Skeletal muscle satellite cell (primary cell): ENCODE results near the gene OLFML2A.
A peak's percentile ranks its signal among the peaks of the same experiment; 100 is the strongest.

Source experiments
- H3K27me3 ChIP-seq: 2 replicates; pipeline ENCODE4 v1.7.0; 2013; ENCODE audit warnings: low read length; ENCODE audit not compliant: control insufficient read depth, insufficient read depth
- H3K36me3 ChIP-seq: 2 replicates; pipeline ENCODE4 v1.7.0; 2013; ENCODE audit warnings: mild to moderate bottlenecking, control low read depth, low read length; ENCODE audit not compliant: insufficient read depth
- H3K4me1 ChIP-seq: 2 replicates; pipeline ENCODE4 v1.7.0; 2013; ENCODE audit warnings: low read length; ENCODE audit not compliant: control insufficient read depth, insufficient read depth
- H3K4me2 ChIP-seq: 2 replicates; pipeline ENCODE4 v1.7.0; 2013; ENCODE audit warnings: mild to moderate bottlenecking, low read length
- H3K4me3 ChIP-seq: 2 replicates; pipeline ENCODE4 v1.7.0; 2013; ENCODE audit warnings: low read length
- H3K9ac ChIP-seq: 2 replicates; pipeline ENCODE4 v1.7.0; 2013; ENCODE audit warnings: mild to moderate bottlenecking, low read depth, low read length, moderate library complexity
- H3K9me3 ChIP-seq: replicated peaks from 2 replicates; pipeline ENCODE4 v1.7.0; 2013; ENCODE audit warnings: mild to moderate bottlenecking, control low read depth, low read length

The OLFML2A gene

GRCh38 chr9:124853605-124854143 lies 76.7 kb downstream of the OLFML2A start:
- Histone ChIP-seq H3K4me1 (peaks cover 16% of the 10 kb centered on the region), H3K4me2 (peak overlapping the region; percentile 83), H3K4me3 (peak overlapping the region; percentile 61), H3K9ac (peak overlapping the region; percentile 65), H3K36me3 (peaks cover 27% of the 10 kb centered on the region), H3K27me3 (peaks cover 5% of the 10 kb centered on the region), H3K9me3 (no peaks in the 10 kb centered on the region)

GRCh38 chr9:124854161-124854560 lies 77.2 kb downstream of the OLFML2A start:
- H3K4me2 ChIP-seq, result no peak overlapping the region
- peaks cover 5% of the 10 kb centered on the region for H3K27me3 ChIP-seq
- no peaks in the 10 kb centered on the region for H3K9me3 ChIP-seq
- H3K9ac ChIP-seq, result no peak overlapping the region
- peaks cover 32% of the 10 kb centered on the region for H3K36me3 ChIP-seq
- H3K4me3 ChIP-seq, result no peak overlapping the region
- peaks cover 21% of the 10 kb centered on the region for H3K4me1 ChIP-seq

GRCh38 chr9:124854822-124855221 lies 77.9 kb downstream of the OLFML2A start:
- Histone ChIP-seq H3K9ac (no peak overlapping the region), H3K4me1 (peaks cover 27% of the 10 kb centered on the region), H3K4me3 (no peak overlapping the region), H3K4me2 (no peak overlapping the region), H3K36me3 (peaks cover 39% of the 10 kb centered on the region), H3K9me3 (no peaks in the 10 kb centered on the region), H3K27me3 (peaks cover 5% of the 10 kb centered on the region)

- H3K4me3 ChIP-seq, result no peak overlapping the region
- H3K27me3 ChIP-seq, result peaks cover 5% of the 10 kb centered on the region
These were observed 78.6 kb downstream of the OLFML2A start for GRCh38 chr9:124855566-124855943.

GRCh38 chr9:124855944-124856765 lies 79.2 kb downstream of the OLFML2A start:
- Histone ChIP-seq H3K9me3 (no peaks in the 10 kb centered on the region), H3K27me3 (peaks cover 5% of the 10 kb centered on the region), H3K9ac (no peak overlapping the region), H3K4me3 (no peak overlapping the region), H3K36me3 (peaks cover 52% of the 10 kb centered on the region), H3K4me1 (peaks cover 36% of the 10 kb centered on the region), H3K4me2 (no peak overlapping the region)

More at GRCh38 chr9:124855566-124855943, 78.6 kb downstream of the OLFML2A start:
- Histone ChIP-seq H3K9ac (no peak overlapping the region), H3K36me3 (peaks cover 46% of the 10 kb centered on the region), H3K4me2 (no peak overlapping the region), H3K4me1 (peaks cover 35% of the 10 kb centered on the region), H3K9me3 (no peaks in the 10 kb centered on the region)

- no peaks in the 10 kb centered on the region for H3K9me3 ChIP-seq
- peaks cover 53% of the 10 kb centered on the region for H3K36me3 ChIP-seq
- H3K4me1 ChIP-seq, result peaks cover 32% of the 10 kb centered on the region
- H3K27me3 ChIP-seq, result no peaks in the 10 kb centered on the region
- no peak overlapping the region for H3K4me3 ChIP-seq
- no peak overlapping the region for H3K9ac ChIP-seq
- no peak overlapping the region for H3K4me2 ChIP-seq
These were observed 80.7 kb downstream of the OLFML2A start for GRCh38 chr9:124857533-124858162.

- H3K36me3 ChIP-seq, result peaks cover 53% of the 10 kb centered on the region
- H3K4me1 ChIP-seq, result peaks cover 25% of the 10 kb centered on the region
- H3K9ac ChIP-seq, result peak overlapping the region; percentile 99
- H3K27me3 ChIP-seq, result no peaks in the 10 kb centered on the region
- H3K4me3 ChIP-seq, result no peak overlapping the region
- H3K9me3 ChIP-seq, result no peaks in the 10 kb centered on the region
- H3K4me2 ChIP-seq, result peak overlapping the region; percentile 99
These were observed 81.6 kb downstream of the OLFML2A start for GRCh38 chr9:124858330-124859046.

- H3K27me3 ChIP-seq, result no peaks in the 10 kb centered on the region
- H3K4me3 ChIP-seq, result peak overlapping the region; percentile 97
- peaks cover 53% of the 10 kb centered on the region for H3K36me3 ChIP-seq
- H3K9ac ChIP-seq, result peak overlapping the region; percentile 99
- H3K4me2 ChIP-seq, result peak overlapping the region; percentile 99
- H3K9me3 ChIP-seq, result no peaks in the 10 kb centered on the region
- H3K4me1 ChIP-seq, result peaks cover 23% of the 10 kb centered on the region
These were observed 83.1 kb downstream of the OLFML2A start for GRCh38 chr9:124859803-124860581.

- Histone ChIP-seq H3K27me3 (no peaks in the 10 kb centered on the region), H3K36me3 (peaks cover 53% of the 10 kb centered on the region), H3K4me1 (peaks cover 23% of the 10 kb centered on the region), H3K9me3 (no peaks in the 10 kb centered on the region), H3K4me2 (peak overlapping the region; percentile 99), H3K4me3 (peak overlapping the region; percentile 97), H3K9ac (peak overlapping the region; percentile 99)
These were observed 83.8 kb downstream of the OLFML2A start for GRCh38 chr9:124860582-124861341.
